Measurements from ENCODE around the gene DUXB.

DUXB gene, protein sequence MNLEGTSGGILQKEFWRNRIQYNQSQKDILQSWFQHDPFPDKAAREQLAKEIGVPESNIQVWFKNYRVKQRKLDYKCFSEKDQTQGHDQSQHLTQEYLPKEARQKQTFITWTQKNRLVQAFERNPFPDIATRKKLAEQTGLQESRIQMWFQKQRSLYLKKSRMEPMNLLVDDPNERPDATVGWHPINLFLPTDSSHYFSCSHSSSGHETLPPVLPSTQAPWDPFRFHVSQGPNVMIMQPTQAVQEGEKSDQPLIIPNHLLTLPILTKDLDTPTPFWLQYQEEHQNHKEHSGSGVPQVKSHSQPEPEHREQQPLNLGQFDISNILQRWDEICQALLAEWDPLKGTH

DNA sequence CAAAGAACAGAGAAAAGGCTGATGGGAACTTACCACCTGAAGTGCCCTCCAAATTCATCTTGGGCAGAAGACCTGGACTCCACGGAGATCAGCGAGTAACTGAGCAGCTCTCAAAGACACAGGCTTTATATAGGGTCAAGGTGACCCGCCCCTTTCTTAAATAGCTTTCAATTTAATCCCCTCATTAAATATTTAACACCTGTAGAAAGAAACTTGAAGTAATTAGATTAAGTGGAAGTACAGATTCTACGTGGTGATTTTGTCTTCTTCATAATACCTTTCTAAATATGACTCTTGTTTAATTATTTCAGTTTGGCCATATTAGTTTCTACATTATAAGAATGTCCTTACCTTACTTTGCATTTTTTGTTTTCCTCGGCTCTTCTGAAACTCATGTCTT lies at the start of gene DUXB:
Gene DUXB (minus strand): TSS at position 101 of the 400 bp plus-strand sequence. CDS start 43 bp downstream, at position 58.
- no peaks in the 10 kb centered on the region for H3K4me1 Mint-ChIP-seq
- no peak within 1 kb of the TSS for H3K4me3 Mint-ChIP-seq

DNA sequence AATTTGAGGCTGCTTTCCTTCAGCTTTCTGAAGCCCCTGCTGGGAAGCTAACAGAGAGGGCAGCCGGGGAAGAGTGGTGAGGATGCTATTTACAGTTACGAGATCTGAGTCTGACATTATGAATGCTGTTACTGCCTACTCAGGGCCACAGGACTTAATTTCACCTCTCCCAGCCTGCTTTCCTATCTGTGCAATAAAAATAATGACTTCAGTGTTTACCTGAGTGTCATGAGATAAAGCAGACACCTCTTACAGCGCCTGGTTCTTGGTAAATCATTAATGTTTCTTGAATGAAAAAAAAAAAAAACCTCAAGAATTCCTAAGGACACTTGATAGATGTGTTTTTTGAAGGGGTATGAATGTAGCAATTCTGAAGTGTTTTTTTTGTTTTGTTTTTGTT lies 49.3 kb upstream of the DUXB start:
- Mint-ChIP-seq H3K9me3 (peaks cover 7% of the 10 kb centered on the region), H3K4me3 (no peak overlapping the region), H3K36me3 (peaks cover 3% of the 10 kb centered on the region), H3K27me3 (peaks cover 12% of the 10 kb centered on the region), H3K27ac (no peak overlapping the region), H3K4me1 (no peaks in the 10 kb centered on the region)

More for the DNA sequence above, at the start of gene DUXB:
- Mint-ChIP-seq H3K27ac (no peak within 1 kb of the TSS), H3K36me3 (no peaks in the 10 kb centered on the region), H3K9me3 (no peaks in the 10 kb centered on the region), H3K27me3 (peaks cover 2% of the 10 kb centered on the region)

DNA sequence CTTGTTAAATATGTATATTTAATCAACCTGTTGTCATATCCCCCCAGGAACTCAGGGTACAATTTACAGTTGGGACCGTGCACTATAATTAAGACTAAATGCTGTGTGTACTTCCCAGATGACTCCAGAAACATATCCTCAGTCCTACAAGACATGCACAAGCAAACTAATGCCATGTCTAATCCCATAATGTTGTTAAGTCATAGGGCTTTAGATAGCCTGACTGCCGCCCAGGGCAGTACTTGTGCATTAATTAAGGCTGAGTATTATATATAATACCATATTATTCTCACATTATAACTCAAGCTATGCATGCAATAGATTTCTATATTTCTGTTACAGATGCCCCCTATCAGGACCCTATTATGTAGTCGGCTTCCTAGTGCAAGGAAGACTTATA lies 45.1 kb upstream of the DUXB start:
- no peak overlapping the region for H3K27ac Mint-ChIP-seq
- H3K36me3 Mint-ChIP-seq: peaks cover 8% of the 10 kb centered on the region
- peaks cover 16% of the 10 kb centered on the region for H3K9me3 Mint-ChIP-seq
- H3K27me3 Mint-ChIP-seq: peaks cover 20% of the 10 kb centered on the region
- H3K4me3 Mint-ChIP-seq: no peak overlapping the region
- no peaks in the 10 kb centered on the region for H3K4me1 Mint-ChIP-seq

DNA sequence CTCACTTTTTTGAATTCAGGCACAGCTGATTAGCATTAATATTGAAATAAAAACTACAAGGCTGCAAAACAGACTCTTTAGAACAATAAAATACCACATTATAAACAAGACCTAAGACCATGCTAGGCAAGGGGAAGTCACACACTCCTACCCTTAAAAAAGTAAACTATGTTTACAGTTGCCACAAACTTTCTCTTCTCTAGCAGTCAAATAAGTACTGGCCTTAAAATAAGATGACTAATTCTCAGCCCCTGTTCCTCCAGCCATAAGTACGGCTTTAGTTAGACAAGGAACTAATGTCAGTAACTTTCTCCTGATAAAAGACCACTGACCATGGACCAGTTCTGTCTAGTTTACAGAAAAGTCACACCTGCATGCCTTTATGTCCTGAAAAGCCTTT lies 44.6 kb upstream of the DUXB start:
- Mint-ChIP-seq H3K9me3 (peaks cover 16% of the 10 kb centered on the region), H3K36me3 (peaks cover 8% of the 10 kb centered on the region), H3K27me3 (peaks cover 20% of the 10 kb centered on the region), H3K27ac (no peak overlapping the region), H3K4me1 (no peaks in the 10 kb centered on the region), H3K4me3 (no peak overlapping the region)

DNA sequence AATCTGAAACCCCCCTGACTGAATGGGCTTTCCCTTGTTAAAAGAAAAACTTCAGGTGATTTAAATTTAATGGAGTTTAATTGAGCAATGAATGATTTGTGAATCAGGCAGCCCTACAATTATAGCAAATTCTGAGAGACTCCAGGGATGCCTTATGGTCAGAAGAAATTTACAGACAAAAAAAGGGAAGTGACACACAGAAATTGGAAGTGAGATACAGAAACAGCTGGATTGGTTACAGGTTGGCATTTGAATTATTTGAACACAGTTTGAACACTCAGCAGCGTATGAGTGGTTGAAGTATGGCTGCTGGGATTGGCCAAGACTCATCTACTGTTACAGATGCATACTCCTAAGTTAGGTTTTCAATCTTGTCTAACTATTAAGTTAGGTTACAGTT lies 44.0 kb upstream of the DUXB start:
- Mint-ChIP-seq H3K36me3 (peaks cover 8% of the 10 kb centered on the region), H3K4me1 (no peaks in the 10 kb centered on the region), H3K9me3 (peaks cover 16% of the 10 kb centered on the region), H3K27me3 (peaks cover 20% of the 10 kb centered on the region), H3K4me3 (no peak overlapping the region), H3K27ac (no peak overlapping the region)

DNA sequence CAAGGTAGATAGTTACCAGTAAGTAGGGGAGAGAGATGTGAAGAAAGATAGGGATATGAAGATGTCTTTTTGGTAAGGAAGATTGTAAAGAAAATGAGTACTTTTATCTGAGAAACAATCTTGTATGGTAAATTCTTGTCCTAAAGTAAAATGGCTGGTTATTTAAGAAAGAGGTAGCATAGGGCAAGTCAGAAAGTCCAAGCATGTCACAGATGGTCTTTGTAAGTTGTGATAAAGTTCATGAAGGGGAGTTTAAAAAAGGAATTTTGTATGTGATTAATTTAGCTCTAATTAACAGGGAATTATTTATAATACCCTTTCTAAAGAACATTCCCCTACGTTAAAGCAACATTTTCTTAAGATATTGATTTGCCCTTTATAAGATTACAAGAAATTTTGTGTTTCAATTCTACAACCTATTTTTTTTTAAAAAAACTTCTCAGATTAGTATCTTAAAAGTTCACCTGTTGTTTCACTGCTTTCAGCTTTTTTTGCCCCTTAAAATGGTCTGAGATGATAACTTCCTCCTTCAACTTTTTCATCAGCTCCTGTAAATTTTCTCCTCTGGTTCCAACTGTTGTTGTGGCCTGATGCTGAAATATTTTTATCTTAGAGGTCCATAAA lies 41.3 kb upstream of the DUXB start:
- Mint-ChIP-seq H3K36me3 (peaks cover 5% of the 10 kb centered on the region), H3K27ac (no peak overlapping the region), H3K4me3 (no peak overlapping the region), H3K9me3 (peaks cover 9% of the 10 kb centered on the region), H3K4me1 (no peaks in the 10 kb centered on the region), H3K27me3 (peaks cover 10% of the 10 kb centered on the region)

DNA sequence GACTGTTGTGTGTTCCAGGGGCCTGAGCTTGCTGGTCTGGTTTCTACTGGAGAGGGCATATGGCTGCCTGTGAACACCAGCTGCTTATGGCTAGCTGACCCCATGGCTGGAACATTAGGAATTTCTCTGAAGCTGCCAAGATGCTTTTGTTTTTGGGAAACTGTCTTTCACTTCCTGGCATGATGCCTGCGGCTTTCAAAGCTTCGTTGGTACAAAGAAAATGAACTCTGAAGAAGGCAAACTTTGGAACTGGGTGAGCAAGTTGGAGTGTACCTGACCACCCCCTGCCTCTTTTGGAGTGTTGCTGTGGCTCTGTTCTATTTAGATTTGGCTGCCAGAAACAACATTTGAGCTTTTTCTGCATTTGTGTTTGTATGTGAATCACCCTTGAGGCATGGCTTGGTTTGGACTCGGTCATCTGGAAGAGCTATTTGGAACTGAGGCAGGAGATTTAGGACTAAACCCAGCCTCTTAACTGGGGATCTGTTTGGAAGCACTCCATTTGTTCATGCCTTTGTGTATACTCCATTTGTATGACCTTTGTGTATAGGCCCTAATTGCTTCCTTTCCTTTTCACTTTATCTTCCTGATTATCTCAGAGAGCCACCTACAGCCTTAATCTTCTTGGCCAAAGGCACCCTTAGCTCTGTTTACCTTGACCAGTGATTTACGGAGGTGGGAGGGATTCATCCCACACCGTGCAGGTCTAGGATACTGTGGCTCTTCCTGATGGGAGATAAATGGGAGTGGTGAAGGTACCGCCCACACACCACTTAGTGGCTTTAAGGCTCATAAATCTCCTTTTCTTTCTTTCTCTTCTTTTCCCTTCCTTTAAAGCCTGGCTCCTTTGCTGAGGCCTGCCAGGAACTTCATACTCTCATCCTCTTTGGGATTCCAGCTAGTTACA lies 32.3 kb upstream of the DUXB start:
- H3K4me1 Mint-ChIP-seq: no peaks in the 10 kb centered on the region
- H3K4me3 Mint-ChIP-seq: no peak overlapping the region
- H3K27me3 Mint-ChIP-seq: no peaks in the 10 kb centered on the region
- H3K36me3 Mint-ChIP-seq: no peaks in the 10 kb centered on the region
- H3K9me3 Mint-ChIP-seq: no peaks in the 10 kb centered on the region
- no peak overlapping the region for H3K27ac Mint-ChIP-seq

DNA sequence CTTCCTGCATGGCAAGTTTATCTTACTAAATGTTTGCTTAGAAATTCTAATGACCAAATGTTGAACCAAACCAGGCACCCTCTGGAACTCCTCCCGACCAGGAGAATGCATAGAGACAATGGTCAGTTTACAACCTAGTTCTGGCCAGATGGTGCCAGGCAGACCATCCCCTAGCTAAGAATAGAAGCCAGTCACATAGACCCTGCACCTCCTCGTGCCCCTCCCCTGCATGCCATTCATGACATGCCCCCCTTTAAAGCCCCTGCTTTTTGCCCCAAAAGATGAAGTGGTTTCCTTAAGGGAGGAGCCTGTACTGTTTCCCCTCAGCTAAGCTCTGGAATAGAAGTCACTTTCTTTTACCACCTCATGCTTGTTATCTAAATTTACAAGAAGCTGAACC lies 31.6 kb upstream of the DUXB start:
- H3K4me1 Mint-ChIP-seq: no peaks in the 10 kb centered on the region
- H3K27ac Mint-ChIP-seq: no peak overlapping the region
- no peaks in the 10 kb centered on the region for H3K27me3 Mint-ChIP-seq
- no peaks in the 10 kb centered on the region for H3K9me3 Mint-ChIP-seq
- H3K4me3 Mint-ChIP-seq: no peak overlapping the region
- no peaks in the 10 kb centered on the region for H3K36me3 Mint-ChIP-seq

DNA sequence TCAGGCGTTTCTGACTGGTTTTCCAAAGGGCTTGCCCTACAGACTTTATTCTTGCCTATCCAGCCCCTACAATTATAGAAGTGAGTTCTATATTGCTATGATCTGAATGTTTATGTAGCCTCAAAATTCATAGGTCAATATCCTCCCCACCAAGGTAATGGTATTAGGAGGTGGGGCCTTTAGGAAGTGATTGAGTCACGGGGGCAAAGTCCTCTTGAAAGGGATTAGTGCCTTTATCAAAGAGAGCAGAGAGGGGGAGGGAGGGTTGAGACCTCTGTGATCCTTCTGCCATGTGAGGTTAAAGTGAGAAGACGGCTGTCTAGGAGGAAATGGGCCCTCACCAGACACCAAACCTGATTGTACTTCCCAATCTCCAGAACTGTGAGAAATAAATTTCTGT lies 26.0 kb upstream of the DUXB start:
- Mint-ChIP-seq H3K4me1 (no peaks in the 10 kb centered on the region), H3K9me3 (no peaks in the 10 kb centered on the region), H3K27me3 (no peaks in the 10 kb centered on the region), H3K4me3 (no peak overlapping the region), H3K27ac (no peak overlapping the region), H3K36me3 (no peaks in the 10 kb centered on the region)

DNA sequence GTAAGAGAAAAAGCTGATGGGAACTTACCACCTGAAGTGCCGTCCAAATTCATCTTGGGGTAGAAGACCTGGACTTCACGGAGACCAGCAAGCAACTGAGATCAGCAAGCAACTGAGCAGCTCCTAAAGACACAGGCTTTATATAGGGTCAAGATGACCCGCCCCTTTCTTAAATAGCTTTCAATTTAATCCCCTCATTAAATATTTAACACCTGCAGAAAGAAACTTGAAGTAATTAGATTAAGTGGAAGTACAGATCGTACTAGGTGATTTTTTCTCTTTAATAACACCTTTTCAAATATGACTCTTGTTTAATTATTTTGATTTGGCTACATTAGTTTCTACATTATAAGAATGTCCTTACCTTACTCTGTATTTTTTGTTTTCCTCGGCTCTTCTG lies 25.1 kb upstream of the DUXB start, which contains the start of gene CPHXL:
Gene CPHXL (minus strand): TSS at position 101 of the 400 bp plus-strand sequence. CDS start 48 bp downstream, at position 53.
- Mint-ChIP-seq H3K9me3 (no peaks in the 10 kb centered on the region), H3K27me3 (no peaks in the 10 kb centered on the region), H3K4me1 (no peaks in the 10 kb centered on the region), H3K27ac (no peak within 1 kb of the TSS), H3K4me3 (no peak within 1 kb of the TSS), H3K36me3 (no peaks in the 10 kb centered on the region)

DNA sequence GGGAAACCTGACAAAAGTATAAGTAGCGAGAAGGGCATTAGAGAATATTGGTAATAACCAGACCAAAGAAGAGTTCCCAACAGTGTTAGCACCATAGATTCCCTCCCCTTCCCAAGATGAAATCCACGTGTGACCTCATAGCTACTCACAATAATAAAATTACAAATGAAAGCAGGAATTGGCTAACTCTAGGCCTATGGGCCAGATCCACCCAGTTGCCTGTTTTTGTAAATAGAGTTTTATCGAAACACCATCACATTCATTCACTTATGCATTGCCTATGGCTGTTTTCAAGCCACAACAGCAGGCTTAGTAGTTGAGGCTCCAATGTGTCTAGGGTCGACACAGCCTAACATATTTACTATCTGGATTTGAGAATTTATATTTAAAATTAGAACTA lies 17.2 kb upstream of the DUXB start:
- no peak overlapping the region for H3K4me3 Mint-ChIP-seq
- H3K4me1 Mint-ChIP-seq: no peaks in the 10 kb centered on the region
- H3K36me3 Mint-ChIP-seq: peaks cover 3% of the 10 kb centered on the region
- peaks cover 7% of the 10 kb centered on the region for H3K9me3 Mint-ChIP-seq
- peaks cover 5% of the 10 kb centered on the region for H3K27me3 Mint-ChIP-seq
- no peak overlapping the region for H3K27ac Mint-ChIP-seq

DNA sequence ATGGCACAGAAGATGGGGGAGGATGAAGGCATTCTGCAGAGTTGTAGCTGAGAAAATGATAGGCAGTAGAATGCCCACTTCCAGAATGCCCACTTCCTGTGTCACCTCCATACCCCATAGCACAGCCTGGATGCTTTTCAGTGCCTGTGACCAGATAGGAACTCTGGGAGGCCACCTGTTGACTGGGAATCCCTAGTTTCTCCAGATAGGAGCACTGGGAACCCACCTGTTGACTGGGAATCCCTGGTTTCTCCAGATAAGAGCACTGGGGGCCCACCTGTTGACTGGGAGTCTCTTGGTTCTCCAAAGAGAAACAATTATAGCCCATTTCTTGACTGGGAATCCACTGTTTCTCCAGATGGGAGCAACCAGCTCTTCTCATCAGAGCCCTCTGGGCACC lies 13.4 kb upstream of the DUXB start:
- H3K9me3 Mint-ChIP-seq: peaks cover 6% of the 10 kb centered on the region
- no peak overlapping the region for H3K27ac Mint-ChIP-seq
- peaks cover 6% of the 10 kb centered on the region for H3K36me3 Mint-ChIP-seq
- peaks cover 5% of the 10 kb centered on the region for H3K27me3 Mint-ChIP-seq
- no peak overlapping the region for H3K4me3 Mint-ChIP-seq
- H3K4me1 Mint-ChIP-seq: no peaks in the 10 kb centered on the region

DNA sequence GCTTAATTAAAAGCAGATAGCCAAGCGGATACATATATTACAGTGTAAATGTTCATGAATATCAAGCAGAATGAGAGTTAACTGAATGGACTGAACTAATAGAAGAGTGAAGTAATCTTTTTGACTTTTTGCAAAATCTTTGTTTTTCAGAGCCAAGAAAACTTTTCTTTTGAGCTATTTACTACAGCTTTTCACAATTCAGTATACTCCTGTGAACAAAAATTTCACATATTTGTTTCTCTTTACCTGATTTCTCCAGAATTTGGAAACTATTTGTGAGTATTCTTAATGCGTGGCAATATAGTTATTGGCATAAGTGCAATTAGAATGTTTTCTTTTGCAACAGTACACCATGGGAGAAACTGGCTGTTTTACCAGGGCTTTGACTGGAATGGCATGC lies 9.1 kb upstream of the DUXB start:
- Mint-ChIP-seq H3K36me3 (peaks cover 4% of the 10 kb centered on the region), H3K27me3 (peaks cover 2% of the 10 kb centered on the region), H3K4me3 (no peak overlapping the region), H3K27ac (no peak overlapping the region), H3K9me3 (peaks cover 6% of the 10 kb centered on the region), H3K4me1 (no peaks in the 10 kb centered on the region)

DNA sequence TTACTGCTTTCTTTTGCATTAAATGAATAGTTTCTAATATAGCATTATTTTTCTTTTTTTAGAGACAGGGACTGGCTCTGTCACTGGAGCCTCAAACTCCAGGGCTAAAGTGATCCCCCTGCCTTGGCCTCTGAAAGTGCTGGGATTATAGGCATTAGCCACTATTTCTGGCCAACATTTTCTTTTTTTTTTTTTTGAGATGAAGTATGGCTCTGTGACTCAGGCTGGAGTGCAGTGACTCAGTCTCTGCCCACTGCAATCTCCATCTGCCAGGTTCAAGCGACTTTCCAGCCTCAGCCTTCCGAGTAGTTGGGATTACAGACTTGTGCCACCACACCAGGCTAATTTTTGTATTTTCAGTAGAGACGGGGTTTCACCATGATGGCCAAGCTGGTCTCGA lies 2.0 kb upstream of the DUXB start:
- no peaks in the 10 kb centered on the region for H3K4me1 Mint-ChIP-seq
- no peaks in the 10 kb centered on the region for H3K36me3 Mint-ChIP-seq
- peaks cover 2% of the 10 kb centered on the region for H3K27me3 Mint-ChIP-seq
- H3K9me3 Mint-ChIP-seq: no peaks in the 10 kb centered on the region
- no peak overlapping the region for H3K4me3 Mint-ChIP-seq
- H3K27ac Mint-ChIP-seq: no peak overlapping the region

DNA sequence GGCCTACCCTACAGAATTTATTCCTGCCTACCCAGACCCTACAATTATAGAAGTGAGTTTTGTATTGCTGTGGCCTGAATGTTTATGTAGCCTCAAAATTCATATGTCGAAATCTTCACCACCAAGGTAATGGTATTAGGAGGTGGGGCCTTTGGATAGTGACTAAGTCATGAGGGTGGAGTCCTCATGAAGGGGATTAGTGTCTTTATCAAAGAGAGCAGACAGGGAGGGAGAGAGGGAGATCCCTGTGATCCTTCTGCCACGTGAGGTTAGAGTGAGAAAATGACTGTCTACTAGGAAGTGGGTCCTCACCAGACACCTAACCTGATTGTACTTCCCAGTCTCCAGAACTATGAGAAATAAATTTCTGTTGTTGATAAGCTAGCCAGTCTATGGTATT lies 981 bp upstream of the DUXB start:
- Mint-ChIP-seq H3K4me1 (no peaks in the 10 kb centered on the region), H3K9me3 (no peaks in the 10 kb centered on the region), H3K27me3 (peaks cover 2% of the 10 kb centered on the region), H3K36me3 (no peaks in the 10 kb centered on the region), H3K27ac (no peak overlapping the region), H3K4me3 (no peak overlapping the region)

DNA sequence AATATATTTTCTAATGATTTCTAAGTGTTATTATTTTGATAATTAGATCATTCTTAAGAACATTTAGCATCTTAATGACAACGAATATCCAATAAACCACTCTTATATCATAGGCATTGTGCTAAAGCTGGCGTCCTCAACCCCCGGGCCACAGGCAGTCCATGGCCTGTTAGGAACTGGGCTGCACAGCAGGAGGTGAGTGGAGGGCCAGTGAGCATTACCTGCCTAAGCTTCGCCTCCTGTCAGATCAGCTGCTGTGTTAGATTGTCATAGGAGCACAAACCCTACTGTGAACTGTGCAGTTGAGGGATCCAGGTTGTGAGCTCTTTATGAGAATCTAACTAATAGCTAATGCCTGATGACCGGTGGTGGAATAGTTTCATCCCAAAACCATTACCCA lies 3.7 kb downstream of the DUXB start:
- H3K27ac Mint-ChIP-seq: no peak overlapping the region
- H3K36me3 Mint-ChIP-seq: no peaks in the 10 kb centered on the region
- no peaks in the 10 kb centered on the region for H3K9me3 Mint-ChIP-seq
- no peaks in the 10 kb centered on the region for H3K4me1 Mint-ChIP-seq
- H3K27me3 Mint-ChIP-seq: no peaks in the 10 kb centered on the region
- no peak overlapping the region for H3K4me3 Mint-ChIP-seq

All from activated naive CD4-positive, alpha-beta T cell treated with anti-CD3 and anti-CD28 coated beads, Interleukin-2, amount 50 U/mL, for 24 hours (primary cell).